Peyer's patch (tissue), 4 donors: ENCODE data around the gene FARSA. TPM values are rescaled to one million over a fixed set of nuclear protein-coding genes. Genes with fewer than 3 reads are reported as not detected.
A peak's percentile ranks its signal among the peaks of the same experiment; 100 is the strongest.

Source experiments
- DNase-seq, 3 donors: peaks; one replicate each; pipeline ENCODE4 v3.0.0-alpha.2; 2017 to 2019
- H3K27ac ChIP-seq, 4 donors: fragments of 200-600 bp; sonication (generic); one replicate each; pipeline ENCODE4 v1.5.1; 2016 to 2019
- H3K27me3 ChIP-seq, 2 donors: fragments of 200-600 bp; sonication (generic); one replicate each; pipeline ENCODE4 v1.5.1; 2019
- H3K36me3 ChIP-seq, 3 donors: fragments of 200-600 bp; sonication (generic); one replicate each; pipeline ENCODE4 v1.5.1; 2016 to 2019
- H3K4me1 ChIP-seq, 4 donors: fragments of 200-600 bp; sonication (generic); one replicate each; pipeline ENCODE4 v1.5.1; 2016 to 2019
- H3K4me3 ChIP-seq, 4 donors: fragments of 200-600 bp; sonication (generic); 1 replicate in 3 of 4; 2 replicates in 1 of 4; pipeline ENCODE4 v1.5.1; 2016 to 2019; ENCODE audit warnings: mild to moderate bottlenecking in 1 of 4
- H3K9me3 ChIP-seq, 4 donors: fragments of 200-600 bp; sonication (generic); one replicate each; pipeline ENCODE4 v1.5.1; 2016 to 2019; ENCODE audit warnings: mild to moderate bottlenecking in 1 of 4
- POLR2A ChIP-seq, 2 donors: fragments of 450-650 bp; IDR thresholded peaks; one replicate each; pipeline ENCODE4 v1.5.1; 2017; ENCODE audit warnings: antibody characterized with exemption in 2 of 2, mild to moderate bottlenecking in 2 of 2, moderate library complexity in 2 of 2
- total RNA-seq, 4 donors: library from RNA; depleted of rRNA; stranded (reverse); fragments of >200 nt; gene quantifications; one replicate each; pipeline ENCODE4 v1.1.0, GENCODE V29; 2016
- TF ChIP-seq, protein P1 (sequence below), 6 experiments: fragments of 450-650 bp in 4 of 6; fragments of 200-600 bp in 2 of 6; sonication (generic) in 1 of 6; IDR thresholded peaks; one replicate each; pipeline ENCODE4 v1.5.1; 2017 to 2019; ENCODE audit warnings: antibody characterized with exemption in 6 of 6, mild to moderate bottlenecking in 3 of 6, moderate library complexity in 1 of 6

The FARSA gene
- total RNA-seq, 4 donors from 2014 or later = 35.4 to 54.5 (median 48.3) TPM

GRCh38 chr19:12974301-12975220, 41.0 kb upstream of the FARSA start:
- peaks cover 0 to 4% (median 0%) of the 10 kb centered on the region in 4 donors for H3K4me1 ChIP-seq
- H3K27ac ChIP-seq = no peak overlapping the region
- no peak for DNase-seq
- no peak overlapping the region for H3K4me3 ChIP-seq
- no peaks in the 10 kb centered on the region for H3K36me3 ChIP-seq
- TF ChIP-seq, protein P1, sequence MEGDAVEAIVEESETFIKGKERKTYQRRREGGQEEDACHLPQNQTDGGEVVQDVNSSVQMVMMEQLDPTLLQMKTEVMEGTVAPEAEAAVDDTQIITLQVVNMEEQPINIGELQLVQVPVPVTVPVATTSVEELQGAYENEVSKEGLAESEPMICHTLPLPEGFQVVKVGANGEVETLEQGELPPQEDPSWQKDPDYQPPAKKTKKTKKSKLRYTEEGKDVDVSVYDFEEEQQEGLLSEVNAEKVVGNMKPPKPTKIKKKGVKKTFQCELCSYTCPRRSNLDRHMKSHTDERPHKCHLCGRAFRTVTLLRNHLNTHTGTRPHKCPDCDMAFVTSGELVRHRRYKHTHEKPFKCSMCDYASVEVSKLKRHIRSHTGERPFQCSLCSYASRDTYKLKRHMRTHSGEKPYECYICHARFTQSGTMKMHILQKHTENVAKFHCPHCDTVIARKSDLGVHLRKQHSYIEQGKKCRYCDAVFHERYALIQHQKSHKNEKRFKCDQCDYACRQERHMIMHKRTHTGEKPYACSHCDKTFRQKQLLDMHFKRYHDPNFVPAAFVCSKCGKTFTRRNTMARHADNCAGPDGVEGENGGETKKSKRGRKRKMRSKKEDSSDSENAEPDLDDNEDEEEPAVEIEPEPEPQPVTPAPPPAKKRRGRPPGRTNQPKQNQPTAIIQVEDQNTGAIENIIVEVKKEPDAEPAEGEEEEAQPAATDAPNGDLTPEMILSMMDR (IDR thresholded peaks at IDR 0.05) = no peak
- no peak for TF ChIP-seq POLR2A (IDR thresholded peaks at IDR 0.05)
- H3K27me3 ChIP-seq = no peaks in the 10 kb centered on the region
- no peaks in the 10 kb centered on the region for H3K9me3 ChIP-seq

DNA sequence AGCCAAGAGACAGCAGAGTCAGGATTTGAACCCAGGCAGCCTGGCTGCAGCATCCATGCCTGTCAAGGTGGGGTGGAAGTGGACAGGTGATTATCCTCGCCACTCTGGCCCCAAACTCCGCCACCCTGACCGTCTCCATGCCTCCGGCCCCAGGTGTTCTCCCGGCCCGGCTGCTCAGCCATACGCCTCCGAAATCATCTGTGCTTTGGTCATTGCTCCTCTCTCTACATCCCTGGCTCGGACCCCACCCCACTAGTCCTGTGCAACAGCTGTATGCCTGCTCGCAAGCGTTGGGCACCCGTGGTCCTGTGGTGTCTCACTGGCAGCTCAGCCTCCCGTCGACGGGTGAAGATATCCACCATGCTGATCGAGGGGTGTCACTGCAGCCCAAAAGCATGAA, 39.7 kb upstream of the FARSA start:
- H3K4me1 ChIP-seq = peaks cover 0 to 4% (median 0%) of the 10 kb centered on the region in 4 donors
- no peak for DNase-seq
- H3K27me3 ChIP-seq = no peaks in the 10 kb centered on the region
- H3K27ac ChIP-seq = no peak overlapping the region
- H3K9me3 ChIP-seq = no peaks in the 10 kb centered on the region
- TF ChIP-seq, protein P1 (IDR thresholded peaks at IDR 0.05) = no peak
- TF ChIP-seq POLR2A (IDR thresholded peaks at IDR 0.05) = no peak
- H3K4me3 ChIP-seq = no peak overlapping the region
- no peaks in the 10 kb centered on the region for H3K36me3 ChIP-seq

DNA sequence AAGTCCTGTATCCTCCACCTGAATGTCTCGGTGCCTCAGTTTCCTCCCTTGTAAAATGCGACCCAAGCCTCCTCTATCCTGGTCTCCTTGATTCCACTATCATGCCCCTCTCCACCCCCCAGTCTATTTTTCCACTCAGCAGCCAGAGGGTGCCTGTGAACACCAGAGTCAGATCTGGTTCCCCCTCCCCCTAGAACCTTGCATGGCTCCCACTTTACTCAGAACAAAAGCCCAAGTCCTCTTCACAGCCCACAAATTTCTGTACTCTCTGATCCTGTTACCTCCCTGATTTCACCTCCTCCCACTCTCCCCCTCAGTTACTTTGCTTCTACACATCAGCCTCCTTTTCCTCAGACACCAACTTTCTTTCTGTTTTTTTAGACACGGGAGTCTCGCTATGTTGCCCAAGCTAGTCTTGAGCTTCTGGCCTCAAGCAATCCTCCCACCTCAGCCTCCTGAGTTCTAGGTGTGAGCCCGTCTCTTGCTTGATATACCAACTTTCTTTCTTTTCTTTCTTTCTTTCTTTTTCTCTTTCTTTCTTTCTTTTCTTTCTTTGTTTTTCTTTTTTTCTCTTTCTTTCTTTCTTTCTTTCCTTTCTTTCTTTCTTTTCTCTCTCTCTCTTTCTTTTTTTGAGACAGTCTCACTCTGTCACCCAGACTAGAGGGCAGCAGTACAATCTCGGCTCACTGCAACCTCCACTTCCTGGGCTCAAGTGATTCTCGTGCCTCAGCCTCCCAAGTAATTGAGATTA, 36.7 kb upstream of the FARSA start:
- no peak overlapping the region for H3K4me3 ChIP-seq
- no peaks in the 10 kb centered on the region for H3K27me3 ChIP-seq
- TF ChIP-seq POLR2A (IDR thresholded peaks at IDR 0.05) = no peak
- TF ChIP-seq, protein P1 (IDR thresholded peaks at IDR 0.05) = no peak
- H3K27ac ChIP-seq = peak overlapping the region in 1 of 4 donors; percentile 17
- no peaks in the 10 kb centered on the region for H3K36me3 ChIP-seq
- no peak for DNase-seq
- no peaks in the 10 kb centered on the region for H3K9me3 ChIP-seq
- peaks cover 0 to 5% (median 2%) of the 10 kb centered on the region in 4 donors for H3K4me1 ChIP-seq

- Histone ChIP-seq H3K4me1 (peaks cover 0 to 6% (median 3%) of the 10 kb centered on the region in 4 donors), H3K27me3 (no peaks in the 10 kb centered on the region), H3K27ac (peak within 1 kb of the TSS in 1 of 4 donors; percentile 17), H3K9me3 (no peaks in the 10 kb centered on the region), H3K36me3 (no peaks in the 10 kb centered on the region), H3K4me3 (no peak within 1 kb of the TSS)
- DNase-seq = no peak
- TF ChIP-seq POLR2A (IDR thresholded peaks at IDR 0.05) = no peak
- TF ChIP-seq, protein P1 (IDR thresholded peaks at IDR 0.05) = no peak
Measured at GRCh38 chr19:12969292-12969988, 35.9 kb upstream of the FARSA start, which contains the start of gene DAND5. TSS of gene DAND5 (plus strand) at chr19:12969576. CDS start at chr19:12969661, 85 bp downstream.

DNA sequence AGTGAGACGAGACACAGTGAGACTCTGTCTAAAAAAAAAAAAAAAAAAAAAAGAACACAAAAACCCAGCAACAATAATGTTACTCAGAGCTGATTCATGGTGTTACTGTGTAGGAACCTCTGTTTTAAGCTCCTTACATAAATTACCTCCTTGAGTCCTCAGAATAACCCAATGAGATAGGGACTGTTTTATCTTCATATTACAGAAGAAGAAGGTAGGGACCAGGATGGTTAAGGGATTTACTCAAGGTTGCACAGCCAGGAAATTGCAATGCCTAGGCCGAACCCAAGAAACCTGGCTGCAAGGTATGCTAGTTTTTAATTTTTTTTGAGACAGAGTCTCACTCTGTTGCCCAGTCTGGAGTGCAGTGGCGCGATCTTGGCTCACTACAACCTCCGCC, 34.4 kb upstream of the FARSA start:
- no peak for TF ChIP-seq POLR2A (IDR thresholded peaks at IDR 0.05)
- TF ChIP-seq, protein P1 (IDR thresholded peaks at IDR 0.05) = no peak
- no peak overlapping the region for H3K4me3 ChIP-seq
- H3K36me3 ChIP-seq = no peaks in the 10 kb centered on the region
- DNase-seq = no peak
- no peaks in the 10 kb centered on the region for H3K27me3 ChIP-seq
- no peak overlapping the region for H3K27ac ChIP-seq
- H3K4me1 ChIP-seq = peaks cover 0 to 6% (median 3%) of the 10 kb centered on the region in 4 donors
- no peaks in the 10 kb centered on the region for H3K9me3 ChIP-seq
